GM21717 (cell line): Measurements from ENCODE around the gene HTT.
A peak's percentile ranks its signal among the peaks of the same experiment; 100 is the strongest.

Experiments used
- ATAC-seq: cut with Tn5 transposase; IDR thresholded peaks from one replicate; pipeline ENCODE4 v1.9.1; 2021; ENCODE audit warnings: mild to moderate bottlenecking, moderate library complexity; ENCODE audit not compliant: unreplicated experiment

Gene HTT

DNA sequence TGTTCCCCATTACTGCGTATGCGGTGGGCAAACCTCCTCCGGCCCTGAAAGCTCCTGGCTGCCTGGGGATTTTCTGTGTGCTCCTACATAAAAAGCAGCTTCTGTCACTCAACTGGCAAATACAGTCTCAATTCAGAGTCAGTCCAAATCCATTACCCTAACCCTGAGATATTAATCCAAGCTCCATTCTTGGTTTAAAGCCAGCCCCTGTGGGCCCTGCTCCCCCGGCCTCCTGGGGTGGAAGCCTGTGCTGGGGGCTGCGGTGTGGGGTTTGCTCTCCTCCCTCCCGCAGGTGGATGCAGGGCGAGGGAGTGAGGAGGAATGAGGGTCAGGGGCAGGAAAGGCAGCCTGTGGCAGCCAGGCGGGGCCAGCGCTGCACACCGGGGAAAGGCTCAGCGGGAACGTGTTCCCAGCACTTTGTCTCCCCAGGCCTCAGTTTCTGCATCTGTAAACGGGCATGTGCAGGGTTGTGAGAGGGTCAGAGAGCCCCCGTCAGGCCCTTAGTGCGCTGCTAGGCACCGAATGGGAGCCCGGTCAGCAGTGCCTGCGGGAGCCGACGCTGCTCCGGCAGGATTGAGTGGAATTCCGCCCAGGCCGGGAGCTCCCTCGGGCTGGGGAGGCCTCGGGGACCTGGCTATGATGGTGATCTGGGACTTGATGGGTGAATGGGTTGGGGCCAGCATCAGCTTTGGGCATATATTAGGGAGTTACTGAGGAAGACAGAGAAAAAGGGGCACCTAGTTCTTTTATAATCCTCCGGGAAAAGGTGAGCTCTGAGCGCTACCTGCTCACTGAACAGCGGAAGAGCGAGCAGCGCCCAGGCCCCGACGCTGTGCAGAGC is 212.1 kb downstream of the HTT start:
- ATAC-seq: no peak

- no peak for ATAC-seq
These were observed 212.9 kb downstream of the HTT start for GRCh38 chr4:3287271-3287971.

DNA sequence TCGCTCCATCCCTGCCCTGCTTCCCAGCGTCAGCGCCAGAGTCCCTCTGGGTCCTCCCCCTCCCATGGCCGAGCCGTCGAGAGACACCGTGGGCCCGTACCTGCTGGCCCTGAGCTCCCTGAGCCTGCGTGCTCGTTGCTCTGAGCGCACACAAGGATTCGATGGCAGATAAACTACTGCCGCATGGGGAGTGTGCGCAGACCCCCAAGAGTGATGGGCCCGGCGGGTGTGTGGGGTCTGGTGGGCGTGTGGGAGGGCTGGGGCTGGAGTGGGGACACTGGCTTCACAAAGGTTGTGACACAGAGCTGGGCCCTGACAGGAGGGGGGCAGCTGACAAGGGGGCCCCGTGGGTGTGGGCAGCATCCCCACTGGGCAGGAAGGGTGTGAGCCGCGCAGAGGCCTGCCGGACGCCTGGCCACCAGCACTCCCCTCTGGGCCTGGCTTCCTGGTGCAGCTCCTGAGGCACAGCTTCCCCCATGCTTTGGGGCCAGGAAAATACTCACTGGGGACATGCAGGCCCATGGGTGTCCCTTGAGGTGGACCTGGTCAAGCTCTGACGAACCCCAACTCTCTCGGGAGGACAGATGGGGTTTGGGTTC is 213.6 kb downstream of the HTT start:
- ATAC-seq: no peak

DNA sequence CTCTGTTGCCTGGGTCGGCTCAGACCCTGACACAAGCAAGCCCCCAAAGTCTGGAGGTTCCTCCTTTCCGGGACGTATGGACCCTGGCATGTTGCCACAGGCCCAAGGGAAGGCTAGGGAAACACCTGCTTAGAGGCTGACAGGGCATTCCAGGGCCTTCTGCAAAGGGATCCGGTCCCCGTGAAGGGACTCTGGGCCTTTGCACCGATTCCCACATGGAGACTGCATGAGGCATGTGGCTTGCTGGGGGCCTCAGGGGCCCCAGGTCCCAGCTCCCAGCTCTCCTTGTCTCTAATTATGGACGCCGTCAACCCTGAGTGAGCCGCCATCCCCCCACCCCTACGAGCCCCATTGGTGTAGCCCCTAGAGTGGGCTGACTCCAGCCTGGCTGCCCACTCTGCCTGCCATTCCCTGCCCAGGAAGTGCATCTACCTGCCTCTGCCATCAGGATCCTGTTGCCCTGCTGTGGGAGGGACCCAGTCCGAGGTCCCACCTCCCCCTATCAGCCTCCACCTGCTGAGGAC is 214.2 kb downstream of the HTT start:
- ATAC-seq: no peak

GRCh38 chr4:3290476-3290875 is 216.0 kb downstream of the HTT start:
- no peak for ATAC-seq

DNA sequence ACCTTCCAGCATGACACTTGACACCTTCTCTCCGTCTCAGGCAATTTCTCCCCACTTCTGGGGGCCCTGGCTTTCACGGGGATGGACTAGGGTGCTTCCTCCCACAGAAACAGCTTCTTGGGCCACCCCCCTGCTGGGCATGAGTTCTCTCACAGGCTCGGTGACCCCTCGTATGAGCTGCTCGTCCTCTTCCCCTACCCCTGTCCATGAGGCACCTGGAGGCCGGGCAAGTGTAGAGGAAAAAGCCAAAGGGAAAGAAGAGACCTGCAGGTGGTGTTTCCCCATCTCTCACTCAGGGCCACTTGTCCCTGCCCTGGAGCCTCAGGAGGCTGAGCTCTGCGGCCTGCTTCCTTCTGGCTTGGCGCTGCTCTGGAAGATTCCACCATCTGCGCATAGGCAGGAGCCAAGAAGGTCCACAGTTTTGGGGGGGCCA is 216.4 kb downstream of the HTT start:
- no peak for ATAC-seq

DNA sequence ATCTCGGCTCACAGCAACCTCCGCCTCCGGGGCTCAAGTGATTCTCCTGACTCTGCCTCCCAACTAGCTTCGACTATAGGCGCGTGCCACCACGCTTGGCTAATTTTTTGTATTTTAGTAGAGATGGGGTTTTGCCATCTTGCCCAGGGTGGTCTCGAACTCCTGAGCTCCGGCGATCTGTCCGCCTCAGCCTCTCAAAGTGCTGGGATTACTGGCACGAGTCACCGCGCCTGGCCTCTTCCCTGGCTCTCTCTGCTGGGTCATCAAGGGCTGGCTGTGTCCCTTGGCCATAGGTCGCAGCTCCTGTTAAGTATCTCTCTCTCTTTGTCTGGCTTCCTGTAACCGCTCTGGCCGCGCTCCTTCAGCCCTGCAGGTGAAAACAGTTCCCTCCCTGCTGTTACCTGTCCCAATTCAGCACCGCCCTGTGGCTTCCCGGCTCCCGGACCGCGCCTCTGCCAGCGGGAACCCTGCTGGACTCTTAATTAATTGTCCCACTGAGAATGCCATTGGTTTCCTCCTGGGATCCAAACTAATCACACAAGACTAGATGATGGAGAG is 217.0 kb downstream of the HTT start:
- ATAC-seq: no peak

- peak; percentile 15 for ATAC-seq
These were observed 217.6 kb downstream of the HTT start for GRCh38 chr4:3291969-3292570.

DNA sequence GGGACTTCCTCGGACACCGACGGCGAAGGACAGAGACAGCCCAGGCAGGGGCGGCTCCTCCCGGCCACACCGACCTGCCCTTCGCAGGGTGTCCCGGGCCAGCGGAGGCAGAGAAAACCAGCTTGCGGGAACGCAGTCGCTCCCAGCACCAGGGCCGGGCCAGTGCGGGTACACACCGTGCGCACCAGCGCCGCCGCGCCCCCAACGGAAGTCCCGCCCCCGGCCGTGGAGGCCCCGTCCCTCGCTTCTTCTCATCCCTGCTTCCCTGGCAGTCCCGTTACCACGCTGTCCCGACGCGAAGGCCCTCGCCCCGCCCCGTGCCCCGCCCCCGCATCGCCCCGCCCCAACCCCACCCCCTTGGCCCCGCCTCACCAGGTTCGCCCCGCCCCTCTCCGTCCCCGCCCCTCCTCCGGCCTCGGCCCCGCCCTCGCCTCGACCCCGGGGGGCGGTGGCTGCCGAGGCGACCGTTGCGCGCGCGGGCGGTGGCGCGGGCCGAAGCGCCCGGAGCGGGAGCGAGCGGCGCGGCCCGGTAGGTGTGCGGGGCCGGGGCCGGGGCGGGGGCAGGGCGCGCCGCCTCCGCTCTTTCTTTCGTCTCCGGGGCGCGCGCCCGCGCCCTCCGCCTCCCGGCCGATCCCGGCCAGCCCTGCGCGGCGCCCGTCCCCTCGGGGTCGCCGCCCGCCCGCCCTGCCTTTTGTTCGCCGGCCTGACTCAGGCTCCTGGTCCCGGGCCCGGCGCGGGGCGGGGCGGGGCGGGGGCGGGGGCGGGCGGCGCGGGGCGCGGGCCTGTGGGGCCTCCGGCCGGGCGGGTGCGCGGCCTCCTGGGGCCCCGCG is 218.3 kb downstream of the HTT start, which contains the start of gene RGS12:
Gene RGS12 (plus strand): TSS at position 451 of the 830 bp plus-strand sequence. CDS start 23,150 bp downstream, outside the sequence.
- peak; percentile 86 for ATAC-seq
